GM12878 (cell line): ENCODE results near the gene ADPGK. TPM values are rescaled to one million over a fixed set of nuclear protein-coding genes. Genes with fewer than 3 reads are reported as not detected.

Experiments
- ATAC-seq: fragments of 200-7000 bp; cut with Tn5 transposase; 3 replicates; pipeline ENCODE4 v1.9.1; 2020; ENCODE audit warnings: mild to moderate bottlenecking, moderate library complexity
- BruUV-seq: library from RNA; stranded (reverse); fragments of 400-500 nt; replicated peaks from 2 replicates; lab custom pipeline; 2021; lab: Mats Ljungman, UMichigan
- CTCF ChIA-PET: fragments of 300-600 bp; sonication (Branson Sonifier 250); formaldehyde crosslinking; extraction: SDS; loops from one replicate; lab custom pipeline; 2021; ENCODE audit warnings: inconsistent platforms; lab: Yijun Ruan, JAX
- POLR2A ChIA-PET: fragments of 350-600 bp; formaldehyde crosslinking; extraction: SDS; loops from one replicate; lab custom pipeline; 2021; ENCODE audit warnings: inconsistent platforms; lab: Charles Lee
- RAD21 ChIA-PET: fragments of 300-600 bp; sonication (Branson Sonifier 250); formaldehyde crosslinking; loops from one replicate; lab custom pipeline; 2023; ENCODE audit warnings: antibody characterized with exemption; ENCODE audit not compliant: unreplicated experiment; lab: Charles Lee
- SMC1A ChIA-PET: fragments of 300-600 bp; sonication (Branson Sonifier 250); formaldehyde crosslinking; loops from one replicate; lab custom pipeline; 2023; ENCODE audit not compliant: unreplicated experiment, uncharacterized antibody; lab: Charles Lee
- DNase-seq: peaks from one replicate; pipeline ENCODE4 v3.0.0-alpha.2; 2011; ENCODE audit warnings: low read depth, low spot score
- FAIRE-seq: peaks from 3 replicates; lab custom pipeline; 2011; peaks lifted over from hg19 to GRCh38; lab: Jason Lieb, UNC
- H2AFZ ChIP-seq: 2 replicates; pipeline ENCODE4 v1.6.0; 2011; ENCODE audit warnings: low read depth, low read length, control low read depth; ENCODE audit not compliant: control insufficient read depth
- H3K27ac ChIP-seq: 2 replicates; pipeline ENCODE4 v1.5.1; 2011; ENCODE audit warnings: control low read depth; ENCODE audit not compliant: control insufficient read depth, insufficient read depth
- H3K27me3 ChIP-seq, 2 experiments: replicated peaks in 1 of 2; 2 replicates each; pipeline versions ENCODE4 v1.6.0 to v1.6.1; 2011; ENCODE audit warnings: low read length in 1 of 2; ENCODE audit not compliant: control insufficient read depth in 2 of 2, insufficient read depth in 2 of 2
- H3K36me3 ChIP-seq, 2 experiments: 2 replicates each; pipeline ENCODE4 v1.5.1; 2011; ENCODE audit warnings: low read length in 1 of 2; ENCODE audit not compliant: control insufficient read depth in 2 of 2, insufficient read depth in 2 of 2
- H3K4me1 ChIP-seq: 2 replicates; pipeline ENCODE4 v1.6.1; 2011; ENCODE audit warnings: mild to moderate bottlenecking, low read length, moderate library complexity, mixed read lengths; ENCODE audit not compliant: control insufficient read depth, insufficient read depth
- H3K4me2 ChIP-seq: 2 replicates; pipeline ENCODE4 v1.6.0; 2011; ENCODE audit warnings: control low read depth; ENCODE audit not compliant: control insufficient read depth, insufficient read depth
- H3K4me3 ChIP-seq: fragments of 200-600 bp; sonication (generic); 2 replicates; pipeline ENCODE4 v1.5.1; 2016
- H3K79me2 ChIP-seq: 2 replicates; pipeline ENCODE4 v1.6.0; 2011; ENCODE audit warnings: low read length; ENCODE audit not compliant: control insufficient read depth, insufficient read depth
- H3K9ac ChIP-seq: 2 replicates; pipeline ENCODE4 v1.8.0; 2011; ENCODE audit warnings: low read length, control low read depth, mixed read lengths; ENCODE audit not compliant: control insufficient read depth, insufficient read depth
- H3K9me3 ChIP-seq: replicated peaks from 3 replicates; pipeline ENCODE4 v1.5.1; 2011; ENCODE audit warnings: mild to moderate bottlenecking, low read length; ENCODE audit not compliant: control insufficient read depth, insufficient read depth
- H4K20me1 ChIP-seq: 2 replicates; pipeline ENCODE4 v1.6.0; 2011; ENCODE audit not compliant: control insufficient read depth, insufficient read depth
- ATF7 ChIP-seq: fragments of 450-650 bp; IDR thresholded peaks from 2 replicates; pipeline ENCODE4 v1.6.1; 2016; ENCODE audit warnings: low read depth, mild to moderate bottlenecking
- IKZF1 ChIP-seq: fragments of 450-650 bp; conservative IDR thresholded peaks from 2 replicates; pipeline ENCODE4 v1.6.1; 2017; ENCODE audit warnings: antibody characterized with exemption, mild to moderate bottlenecking
- NR2C2 ChIP-seq: IDR thresholded peaks from 2 replicates; pipeline ENCODE4 v1.6.1; 2011; ENCODE audit warnings: borderline replicate concordance, low read depth; ENCODE audit not compliant: control insufficient read depth, insufficient read length
- RELB ChIP-seq: fragments of 450-650 bp; IDR thresholded peaks from 2 replicates; pipeline ENCODE4 v1.6.1; 2017; ENCODE audit warnings: low read depth, mild to moderate bottlenecking, moderate library complexity
- REST ChIP-seq: IDR thresholded peaks from 2 replicates; pipeline ENCODE4 v1.6.1; 2012; ENCODE audit warnings: mild to moderate bottlenecking, low read depth, low read length
- SPI1 ChIP-seq: IDR thresholded peaks from 2 replicates; pipeline ENCODE4 v1.6.1; 2011; ENCODE audit warnings: low read depth, mild to moderate bottlenecking, low read length, moderate library complexity, borderline replicate concordance; ENCODE audit not compliant: insufficient read depth
- YY1 ChIP-seq: IDR thresholded peaks from 2 replicates; pipeline ENCODE4 v1.6.1; 2011; ENCODE audit warnings: low read depth, mild to moderate bottlenecking, low read length
- WGBS: methylation state at CpG from one replicate; pipeline ENCODE4 v1.1.6; 2016; ENCODE audit warnings: low lambda C conversion rate; ENCODE audit not compliant: insufficient replicate concordance, insufficient coverage; ENCODE audit errors: missing lambda C conversion rate; 5-methylcytosine and 5-hydroxymethylcytosine counted together
- in situ Hi-C: fragments of 300-500 bp; cut with MboI; formaldehyde crosslinking; loops from 9 replicates; pipeline ENCODE4 v1.14.3; 2018; ENCODE audit warnings: mixed read lengths
- intact Hi-C: fragments of 100-400 bp; cut with micrococcal nuclease; formaldehyde crosslinking; loops from one replicate; pipeline ENCODE4 v1.14.2; 2022; ENCODE audit not compliant: unreplicated experiment
- polyA plus RNA-seq, 11 experiments: library from polyadenylated mRNA; depleted of rRNA in 4 of 11; unstranded in 6 of 11; stranded (reverse) in 5 of 11; fragments of >200 nt; fragmentation: Nextera tagmentation in 4 of 11; fragmentation: Illumina TruSeq in 1 of 11; extraction: Ambion mirVana in 4 of 11; extraction: Trizol in 1 of 11; gene quantifications; 1 replicate in 1 of 11; 2 replicates in 10 of 11; pipeline versions ENCODE4 v1.2.1 to v1.2.3, GENCODE V29; 2011 to 2016; ENCODE audit warnings: inconsistent platforms in 2 of 11, missing spikeins in 2 of 11, low read depth in 1 of 11
- total RNA-seq, 4 experiments: library from RNA; depleted of rRNA in 3 of 4; stranded (reverse); fragments of >200 nt in 3 of 4; fragmentation: Illumina TruSeq in 1 of 4; extraction: Trizol in 1 of 4; gene quantifications; 2 replicates each; pipeline versions ENCODE4 v1.2.1 to v1.2.3, GENCODE V29; 2013 to 2021

The ADPGK gene
- total and polyA plus RNA-seq, 10 of the 15 experiments (the other 5 are each of a cell fraction or from before 2014, with no cell fraction given): 13.8 to 146 (median 56.7) TPM

GRCh38 chr15:72774696-72775383 is 8.7 kb downstream of the ADPGK start:
- Histone ChIP-seq H3K4me3 (peak overlapping the region; percentile 1; the same call in 1 of the 2 replicates), H4K20me1 (no peaks in the 10 kb centered on the region), H3K4me1 (peaks cover 22% of the 10 kb centered on the region), H2AFZ (no peak overlapping the region; the same call in 1 of the 2 replicates), H3K4me2 (peak overlapping the region; percentile 75; the same call in 1 of the 2 replicates), H3K27me3 (no peaks in the 10 kb centered on the region), H3K79me2 (peaks cover 60% of the 10 kb centered on the region), H3K36me3 (peaks cover 7 to 44% of the 10 kb centered on the region in 2 experiments), H3K9ac (no peak overlapping the region), H3K27ac (peak overlapping the region; percentile 10; the same call in 1 of the 2 replicates), H3K9me3 (peaks cover 3% of the 10 kb centered on the region; the same call in 2 of the 3 replicates)
- SMC1A ChIA-PET: interaction anchor here (0.6 to 0.8 kb wide), 2 partner anchors 13 to 53 kb away, joined by 3 read pairs; no protein-coding TSS in a partner anchor
- RAD21 ChIA-PET: interaction anchor here (1.1 kb wide), 1 partner anchor 10 kb away, joined by 3 read pairs; no protein-coding TSS in a partner anchor
- BruUV-seq: no TSS peak
- DNase-seq: no peak
- in situ Hi-C loops: no loop called here
- peak; percentile 59 for TF ChIP-seq YY1
- TF ChIP-seq ATF7: no peak
- 0 out of 2 replicates have a peak, but pooled peaks have one; percentile 30 for TF ChIP-seq RELB
- peak; percentile 24; the same call in 1 of the 2 replicates for TF ChIP-seq IKZF1
- peak; percentile 71; the same call in 1 of the 2 replicates for TF ChIP-seq SPI1
- TF ChIP-seq REST: no peak
- TF ChIP-seq NR2C2: no peak
- POLR2A ChIA-PET: no interaction called here
- FAIRE-seq: peak; percentile 47
- WGBS: 100% methylated on average over 2 of the region's 2 CpGs
- peak; percentile 41 for ATAC-seq
- intact Hi-C loops: loop anchor here (5.0 kb wide), 1 partner anchor 53 kb away; no protein-coding TSS in a partner anchor
- CTCF ChIA-PET: interaction anchor here (0.7 to 1.5 kb wide), 2 partner anchors 10 kb away, joined by 3 read pairs; no protein-coding TSS in a partner anchor
